Thyroid gland (tissue), 4 donors: ENCODE data around the gene TNFRSF12A.

Source experiments
- POLR2A ChIP-seq, 2 donors: fragments of 450-650 bp; IDR thresholded peaks; one replicate each; pipeline ENCODE4 v1.6.1; 2017; ENCODE audit warnings: antibody characterized with exemption in 2 of 2, mild to moderate bottlenecking in 2 of 2, moderate library complexity in 1 of 2
- TF ChIP-seq, protein P1 (sequence below), 6 experiments: fragments of 200-600 bp in 3 of 6; fragments of 450-650 bp in 3 of 6; sonication (generic) in 3 of 6; IDR thresholded peaks; one replicate each; pipeline ENCODE4 v1.5.1; 2016 to 2019; ENCODE audit warnings: antibody characterized with exemption in 6 of 6, mild to moderate bottlenecking in 2 of 6, inconsistent platforms in 1 of 6, moderate library complexity in 1 of 6

DNA sequence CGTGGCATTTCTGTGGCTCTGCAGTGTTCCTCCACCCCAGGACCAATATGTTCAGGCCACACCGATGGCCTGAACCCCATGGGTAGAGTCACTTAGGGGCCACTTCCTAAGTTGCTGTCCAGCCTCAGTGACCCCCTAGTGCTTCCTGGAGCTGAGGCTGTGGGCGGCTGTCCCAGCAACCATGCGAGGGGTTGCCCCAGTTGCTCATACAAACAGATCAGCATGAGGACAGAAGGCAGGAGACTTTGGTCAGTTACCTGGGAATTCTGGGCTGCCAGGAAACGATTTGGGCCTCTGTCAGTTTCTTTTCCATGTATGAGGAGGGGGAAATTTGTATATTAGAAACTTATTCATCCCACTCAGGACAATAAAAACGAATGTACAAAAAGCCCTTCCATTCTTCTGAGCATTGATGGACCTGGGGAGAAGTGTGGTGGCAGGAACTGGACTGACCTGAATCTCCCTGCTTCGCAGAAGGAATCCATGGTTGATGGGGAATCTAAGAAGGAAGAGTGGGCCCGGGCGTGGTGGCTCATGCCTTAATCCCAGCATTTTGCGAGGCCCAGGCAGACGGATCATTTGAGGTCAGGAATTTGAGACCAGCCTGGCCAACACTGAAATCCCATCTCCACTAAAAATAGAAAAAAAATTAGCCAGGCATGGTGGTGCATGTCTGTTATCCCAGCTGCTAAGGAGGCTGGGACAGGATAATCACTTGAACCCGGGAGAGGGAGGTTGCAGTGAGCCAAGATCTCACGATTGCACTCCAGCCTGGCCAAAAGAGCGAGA is 40.4 kb downstream of the TNFRSF12A start:
- TF ChIP-seq POLR2A (IDR thresholded peaks at IDR 0.05) = no peak
- TF ChIP-seq, protein P1, sequence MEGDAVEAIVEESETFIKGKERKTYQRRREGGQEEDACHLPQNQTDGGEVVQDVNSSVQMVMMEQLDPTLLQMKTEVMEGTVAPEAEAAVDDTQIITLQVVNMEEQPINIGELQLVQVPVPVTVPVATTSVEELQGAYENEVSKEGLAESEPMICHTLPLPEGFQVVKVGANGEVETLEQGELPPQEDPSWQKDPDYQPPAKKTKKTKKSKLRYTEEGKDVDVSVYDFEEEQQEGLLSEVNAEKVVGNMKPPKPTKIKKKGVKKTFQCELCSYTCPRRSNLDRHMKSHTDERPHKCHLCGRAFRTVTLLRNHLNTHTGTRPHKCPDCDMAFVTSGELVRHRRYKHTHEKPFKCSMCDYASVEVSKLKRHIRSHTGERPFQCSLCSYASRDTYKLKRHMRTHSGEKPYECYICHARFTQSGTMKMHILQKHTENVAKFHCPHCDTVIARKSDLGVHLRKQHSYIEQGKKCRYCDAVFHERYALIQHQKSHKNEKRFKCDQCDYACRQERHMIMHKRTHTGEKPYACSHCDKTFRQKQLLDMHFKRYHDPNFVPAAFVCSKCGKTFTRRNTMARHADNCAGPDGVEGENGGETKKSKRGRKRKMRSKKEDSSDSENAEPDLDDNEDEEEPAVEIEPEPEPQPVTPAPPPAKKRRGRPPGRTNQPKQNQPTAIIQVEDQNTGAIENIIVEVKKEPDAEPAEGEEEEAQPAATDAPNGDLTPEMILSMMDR (IDR thresholded peaks at IDR 0.05) = no peak
